PC-9 (cell line): Measurements from ENCODE around the gene URB1.

ENCODE experiments used
- CTCF ChIP-seq: fragments of 200-600 bp; sonication (generic); conservative IDR thresholded peaks from 2 replicates; pipeline ENCODE4 v1.6.1; 2017; ENCODE audit warnings: mixed run types, antibody characterized with exemption, mild to moderate bottlenecking, moderate library complexity
- EZH2 ChIP-seq: fragments of 200-600 bp; sonication (generic); IDR thresholded peaks from 2 replicates; pipeline ENCODE4 v1.8.0; 2017; ENCODE audit warnings: antibody characterized with exemption, low read depth

GRCh38 chr21:32391755-32392154 is 1.1 kb downstream of the URB1 start:
- TF ChIP-seq CTCF: no peak
- no peak for TF ChIP-seq EZH2
